ENCODE results near the gene CENPU.
"Not testable (repeated sequence)": the region's sequence is repeated elsewhere in the genome, so short reads cannot be mapped to it uniquely, and the experiment has no call there.

Gene CENPU

DNA sequence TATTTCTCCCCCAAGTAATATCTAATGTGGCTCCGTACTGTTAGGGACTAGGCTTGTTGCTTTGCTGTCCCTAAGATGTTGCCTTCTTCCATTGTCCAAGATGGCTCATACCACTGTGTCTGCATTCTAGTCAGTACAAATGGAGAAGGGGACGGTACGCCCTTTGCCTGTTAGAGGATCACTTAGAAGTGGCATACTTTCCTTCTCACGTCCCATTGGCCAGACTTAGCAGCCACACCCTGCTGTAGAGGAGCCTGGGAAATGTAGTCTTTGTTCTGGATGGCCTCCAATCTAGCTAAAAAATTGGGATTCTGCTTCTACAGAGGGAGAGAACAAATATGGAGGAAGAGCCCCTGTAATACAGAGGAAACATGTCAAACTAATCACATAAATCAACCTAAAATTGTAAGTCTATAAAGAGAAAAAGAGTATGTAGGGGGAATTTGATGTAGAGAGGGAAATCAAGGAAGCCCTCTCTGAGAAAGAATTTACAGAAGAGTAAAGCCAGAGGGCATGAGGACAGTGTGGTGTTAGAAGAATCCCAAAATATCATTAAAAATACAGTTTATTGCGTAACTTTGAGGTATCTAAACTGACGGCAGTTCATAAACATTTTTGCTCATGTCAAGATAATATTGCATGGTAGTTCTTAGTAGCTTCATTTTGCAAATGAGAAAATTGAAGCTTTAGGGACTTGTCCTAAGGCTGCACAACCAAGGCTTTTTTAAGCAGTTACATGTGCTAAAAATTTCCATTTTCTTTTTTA lies 69.3 kb downstream of the CENPU start:
- no peak for DNase-seq

DNA sequence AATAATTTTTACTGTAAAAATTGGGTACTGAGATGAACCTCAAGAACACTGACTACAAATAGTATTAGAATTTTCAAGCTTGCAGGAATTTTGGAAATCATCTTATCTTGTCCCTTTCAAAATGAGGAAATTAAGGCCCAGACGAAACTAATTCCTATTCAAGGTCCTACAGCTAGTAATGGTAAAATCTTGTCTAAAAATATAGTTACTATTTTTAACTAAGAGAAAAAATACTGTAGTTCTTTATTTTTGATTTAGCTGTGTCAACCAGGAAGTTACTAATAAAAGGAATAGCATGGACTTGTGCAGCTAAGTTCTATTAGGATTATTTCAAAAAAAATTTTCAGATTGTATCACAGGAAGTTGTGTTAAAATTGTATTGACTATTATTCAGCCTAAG lies 71.7 kb downstream of the CENPU start:
- DNase-seq = no peak

DNA sequence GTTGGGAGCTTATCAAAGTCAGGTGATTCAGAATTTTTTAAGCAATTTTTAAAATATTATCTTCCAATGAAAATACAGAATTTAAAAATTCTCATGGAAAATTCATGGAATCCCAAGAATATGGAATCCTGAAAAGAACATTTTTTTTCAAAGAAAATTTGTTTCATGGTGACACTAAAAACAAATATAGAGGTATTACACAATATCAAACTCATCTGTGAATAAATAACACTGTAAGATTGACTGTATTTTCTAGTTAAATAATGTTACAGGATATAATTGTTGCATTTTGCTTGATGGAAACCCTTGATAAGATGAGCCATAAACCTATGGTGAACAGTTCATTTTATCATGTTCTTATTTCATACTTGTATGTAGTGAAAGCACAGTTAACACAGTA lies 72.9 kb downstream of the CENPU start:
- no peak for DNase-seq

DNA sequence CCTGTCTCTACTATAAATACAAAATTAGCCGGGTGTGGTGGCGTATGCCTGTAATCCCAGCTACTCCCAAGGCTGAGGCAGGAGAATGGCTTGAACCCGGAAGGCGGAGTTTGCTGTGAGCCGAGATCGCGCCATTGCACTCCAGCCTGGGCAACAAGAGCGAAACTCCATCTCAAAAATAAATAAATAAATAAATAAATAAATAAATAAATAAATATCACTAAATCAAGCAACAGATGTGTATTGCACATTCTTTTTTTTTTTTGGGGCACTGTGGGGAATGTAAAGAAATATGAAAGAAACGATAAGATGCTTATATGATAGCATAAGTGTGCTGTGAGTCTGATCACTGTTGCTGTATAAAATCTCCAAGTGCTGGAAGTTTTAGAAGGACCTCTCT lies 76.1 kb downstream of the CENPU start:
- not testable (repeated sequence) for DNase-seq

DNA sequence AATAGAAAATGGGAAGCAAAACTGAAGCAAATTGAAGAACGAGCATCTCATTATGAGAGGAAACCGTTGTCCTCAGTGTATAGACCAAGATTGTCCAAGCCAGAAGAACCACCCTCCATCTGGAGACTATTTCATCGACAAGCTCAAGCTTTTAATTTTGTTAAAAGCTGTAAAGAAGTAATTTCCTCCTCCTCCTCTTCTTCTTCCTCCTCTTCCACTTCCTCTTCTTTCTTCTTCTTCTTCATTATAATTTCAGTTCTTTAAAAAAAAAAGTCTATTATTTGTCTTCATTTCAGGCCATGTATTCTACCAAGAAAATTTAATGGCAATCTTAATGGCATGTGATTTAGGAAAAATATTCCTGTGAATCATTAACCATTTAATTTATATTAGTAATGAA lies 76.8 kb downstream of the CENPU start:
- no peak for DNase-seq

DNA sequence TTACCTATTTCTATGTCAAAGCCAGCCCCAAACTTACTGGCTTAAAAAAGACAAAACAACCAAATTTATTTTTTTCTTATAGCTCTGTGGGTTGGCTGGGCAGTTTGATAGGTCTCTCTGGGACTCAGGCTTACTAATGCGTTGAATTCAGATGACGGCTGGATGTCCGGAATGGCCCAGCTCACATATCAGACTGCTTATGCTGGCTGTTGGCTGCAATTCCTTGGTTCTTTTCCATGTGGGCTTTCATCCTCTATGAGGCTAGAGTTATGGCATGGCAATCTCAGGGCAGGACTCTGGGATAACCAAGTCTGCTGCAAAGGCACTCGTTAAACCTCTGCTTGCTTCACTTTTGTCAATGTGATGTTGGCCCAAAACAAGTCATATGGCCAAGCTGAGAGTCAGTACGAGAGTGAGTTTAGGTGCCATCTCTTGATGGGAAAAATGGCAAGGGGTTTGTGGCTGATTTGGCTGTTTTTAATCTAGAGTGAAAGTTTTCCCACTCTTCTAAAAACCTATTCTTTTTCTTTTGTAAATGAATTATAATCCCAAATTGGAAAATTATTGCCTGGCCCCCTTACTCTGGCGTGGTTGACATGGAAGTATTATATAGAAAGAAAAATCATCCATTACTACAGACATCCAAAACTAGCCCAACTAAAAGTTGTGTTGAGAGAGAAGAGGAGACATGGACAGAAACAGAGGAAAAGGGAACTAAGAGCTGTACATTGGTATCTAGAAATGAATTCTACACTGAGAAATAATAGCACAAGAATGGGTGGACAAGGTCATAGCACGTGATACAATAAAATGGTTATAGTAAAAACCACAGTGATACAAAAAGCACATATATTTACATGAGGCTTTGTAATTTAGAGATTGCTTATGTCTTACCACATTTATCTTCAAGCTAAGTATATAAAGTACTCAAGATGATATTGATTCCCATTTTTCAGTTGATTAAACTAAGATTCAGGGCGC lies 77.7 kb downstream of the CENPU start:
- no peak for DNase-seq

DNA sequence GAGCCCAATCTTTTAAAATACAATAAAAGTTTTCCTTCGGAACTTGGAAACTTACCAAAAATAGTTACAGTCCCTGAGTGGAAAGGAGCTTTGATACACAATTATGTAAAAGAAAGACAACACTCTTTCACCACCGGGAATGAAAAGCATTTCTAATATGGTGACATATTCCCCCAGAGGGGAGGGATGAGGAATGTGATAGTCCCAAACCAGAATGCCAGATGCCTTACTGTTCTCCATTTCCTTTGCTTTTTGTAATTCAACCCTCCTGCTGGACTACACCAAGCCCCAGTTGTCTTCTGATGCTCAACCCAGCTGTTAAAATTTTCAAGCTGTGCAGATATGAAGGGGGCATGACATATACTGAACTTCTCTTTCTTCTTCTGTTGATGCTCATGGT lies 80.2 kb downstream of the CENPU start:
- DNase-seq = no peak

DNA sequence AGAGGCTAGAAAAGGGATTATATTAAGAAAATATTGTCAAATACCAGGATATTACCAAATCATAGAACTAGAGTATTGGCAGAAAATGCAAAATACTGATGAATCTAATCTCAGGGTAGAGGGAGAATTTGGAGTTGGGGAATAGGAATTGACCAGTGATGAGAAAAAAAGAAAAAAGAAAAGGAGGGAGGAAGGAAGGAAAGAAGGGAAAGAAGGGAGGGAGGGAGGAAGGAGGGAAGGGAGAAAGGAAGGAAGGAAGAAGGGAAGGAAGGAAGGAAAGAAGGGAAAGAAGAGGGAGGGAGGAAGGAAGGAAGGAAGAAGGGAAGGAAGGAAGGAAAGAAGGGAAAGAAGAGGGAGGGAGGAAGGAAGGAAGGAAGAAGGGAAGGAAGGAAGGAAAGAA lies 81.2 kb downstream of the CENPU start:
- DNase-seq = not testable (repeated sequence)

DNA sequence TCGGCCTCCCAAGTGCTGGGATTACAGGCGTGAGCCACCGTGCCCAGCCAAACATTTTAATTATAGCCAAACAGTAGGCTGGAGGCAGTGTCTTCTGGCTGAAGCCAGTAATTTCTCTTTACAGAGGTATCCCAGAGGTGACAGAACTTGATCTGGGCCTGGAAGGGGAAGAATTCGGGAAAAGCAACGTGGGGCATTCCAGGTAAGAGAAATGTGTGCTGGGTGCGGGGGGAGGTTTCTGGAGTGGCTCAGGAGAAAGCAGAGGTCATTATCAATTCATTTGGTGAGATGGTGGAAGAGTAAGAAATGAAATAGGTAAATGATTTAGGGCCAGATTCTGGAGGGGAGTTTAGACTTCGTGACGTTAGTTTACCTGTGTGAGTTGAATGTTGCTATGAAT lies 82.0 kb downstream of the CENPU start:
- DNase-seq = no peak

DNA sequence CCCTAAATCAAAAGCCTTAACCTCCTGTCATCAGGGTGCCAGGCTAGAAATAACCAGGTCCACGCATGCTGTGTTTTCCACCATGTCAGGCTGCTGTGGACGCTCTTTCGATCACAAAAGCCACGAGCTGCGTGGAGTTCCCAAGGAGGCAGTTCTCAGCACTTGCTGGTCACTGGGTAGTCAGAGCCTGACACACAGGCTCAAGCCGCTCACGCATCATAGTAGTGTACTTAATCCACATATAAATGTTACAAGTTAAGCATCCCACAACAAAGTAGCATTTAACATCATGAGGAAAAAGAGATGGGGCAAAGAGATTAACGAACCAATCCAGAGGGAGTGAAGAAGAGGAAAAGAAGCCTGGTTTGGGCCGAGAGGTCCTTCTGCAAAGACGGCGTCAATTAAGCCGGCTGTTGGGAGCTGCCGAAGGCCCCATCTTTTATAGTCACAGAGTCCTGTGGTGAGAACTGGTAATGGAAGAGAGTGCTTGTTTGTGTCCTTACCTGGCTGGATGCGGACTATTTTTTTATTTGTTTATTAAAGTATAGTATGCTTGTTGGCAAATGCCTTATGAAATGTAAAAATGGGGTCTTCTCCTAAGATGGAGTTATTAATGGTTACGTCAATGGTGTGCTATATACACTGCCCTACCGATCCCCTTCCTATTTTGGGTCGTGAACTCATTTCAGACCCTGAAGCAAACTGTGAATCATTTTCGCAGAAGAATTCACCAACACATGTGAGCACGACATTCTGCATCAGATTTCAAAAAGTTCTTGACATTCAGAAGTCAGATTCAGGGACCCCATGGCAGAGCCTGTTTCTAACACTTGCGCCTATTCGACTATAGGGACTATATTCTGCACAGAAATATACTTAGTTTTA lies 83.7 kb downstream of the CENPU start:
- peak; percentile 6 for DNase-seq

DNA sequence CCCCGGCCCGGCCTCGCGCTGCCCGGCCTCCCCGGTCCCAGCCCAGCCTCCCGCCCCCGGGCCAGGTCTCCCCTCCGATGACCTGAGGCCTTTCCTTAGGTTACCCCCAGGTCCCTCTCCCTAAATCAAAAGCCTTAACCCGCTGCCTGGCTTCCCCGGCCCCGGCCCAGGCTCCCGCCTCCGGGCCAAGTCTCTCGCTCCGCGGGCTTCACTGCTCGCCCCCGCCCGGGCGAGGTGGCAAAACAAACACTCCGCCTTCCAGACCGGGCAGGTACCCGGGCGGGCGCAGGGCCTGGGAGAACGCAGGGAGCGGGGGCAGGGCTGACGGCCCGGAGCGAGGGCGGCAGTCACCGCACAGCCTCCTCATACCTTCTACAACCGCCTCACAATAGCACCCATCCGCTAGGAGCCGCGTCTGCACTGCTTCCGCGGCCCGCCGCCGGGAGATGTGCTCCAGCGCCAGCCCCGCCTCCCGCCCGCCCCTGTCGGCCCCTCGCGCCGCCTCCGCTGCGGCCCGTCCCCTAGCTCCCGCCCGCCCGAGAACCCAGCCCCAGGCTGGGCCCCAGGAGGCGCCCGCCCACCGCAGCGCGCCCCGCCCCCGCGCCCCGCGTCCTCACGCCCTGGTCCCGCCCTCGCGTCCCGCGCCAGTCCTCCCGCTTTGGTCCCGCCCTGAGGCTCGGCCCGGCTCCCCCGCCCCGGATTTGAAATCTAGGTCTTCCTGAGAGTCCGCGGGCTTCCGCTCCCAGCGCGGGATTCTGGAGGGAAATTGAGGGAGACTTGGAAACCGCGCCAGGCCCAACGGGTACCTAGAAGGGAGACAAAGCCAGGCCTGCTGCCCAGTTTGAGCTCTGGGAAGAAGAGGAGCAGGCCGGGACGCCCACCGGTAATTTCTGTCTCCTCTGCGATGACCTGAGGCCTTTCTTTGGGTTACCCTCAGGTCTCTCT lies 84.6 kb downstream of the CENPU start, which contains the start of the genes CASP3 and PRIMPOL:
Gene CASP3, minus strand, starts transcription at position 422 of the 945 bp plus-strand sequence. CDS start 10,994 bp downstream, outside the sequence.
Gene PRIMPOL, plus strand, starts transcription at position 713 of the 945 bp plus-strand sequence. CDS start 7,403 bp downstream, outside the sequence.
- peak; percentile 81 for DNase-seq

DNA sequence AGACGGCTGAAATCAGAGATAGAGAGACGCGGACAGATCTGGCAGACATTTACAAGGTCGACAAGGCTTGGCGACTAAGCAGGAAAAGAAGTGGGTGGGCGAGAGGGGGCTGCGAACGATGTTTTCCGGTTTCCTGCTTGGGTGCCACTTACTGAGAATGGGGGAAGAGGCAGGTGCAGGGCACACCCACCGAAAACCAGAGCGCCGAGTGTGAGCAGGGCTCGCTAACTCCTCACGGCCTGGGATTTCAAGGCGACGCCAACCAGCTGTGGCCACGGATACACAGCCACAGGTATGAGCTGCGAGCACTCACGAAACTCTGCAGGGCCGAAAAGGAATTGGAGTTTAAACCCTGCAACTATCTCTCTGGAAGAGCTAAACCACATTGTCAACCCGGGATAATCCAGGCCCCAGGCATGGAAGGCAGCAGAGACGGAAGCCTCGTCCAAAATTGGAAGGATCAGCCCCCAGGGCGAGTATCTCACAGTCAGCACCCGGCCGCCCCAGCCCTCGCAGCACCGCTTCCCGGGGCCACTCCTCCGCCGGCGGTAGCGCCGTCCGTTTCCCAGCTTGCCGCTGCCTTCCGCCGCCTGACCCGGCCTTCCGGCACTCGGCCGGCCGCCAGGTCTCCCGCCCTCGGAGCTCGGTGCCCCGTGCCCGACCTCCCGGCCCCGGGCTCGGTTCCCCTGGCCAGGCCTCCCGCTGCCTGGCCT lies 85.4 kb downstream of the CENPU start:
- DNase-seq = no peak

DNA sequence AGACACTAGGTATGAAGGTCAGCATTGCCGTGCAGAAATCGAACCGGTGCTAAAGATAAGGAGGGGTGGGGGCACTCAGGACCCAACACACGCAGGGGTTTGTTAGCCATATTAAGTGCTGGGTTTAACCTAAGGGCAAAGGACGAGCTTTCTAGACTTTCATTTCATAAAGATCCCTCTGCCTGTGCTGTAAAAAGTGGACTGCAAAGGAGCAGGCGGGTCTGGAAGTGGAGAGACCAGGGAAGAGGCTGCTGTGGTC lies 85.9 kb downstream of the CENPU start:
- DNase-seq = no peak

DNA sequence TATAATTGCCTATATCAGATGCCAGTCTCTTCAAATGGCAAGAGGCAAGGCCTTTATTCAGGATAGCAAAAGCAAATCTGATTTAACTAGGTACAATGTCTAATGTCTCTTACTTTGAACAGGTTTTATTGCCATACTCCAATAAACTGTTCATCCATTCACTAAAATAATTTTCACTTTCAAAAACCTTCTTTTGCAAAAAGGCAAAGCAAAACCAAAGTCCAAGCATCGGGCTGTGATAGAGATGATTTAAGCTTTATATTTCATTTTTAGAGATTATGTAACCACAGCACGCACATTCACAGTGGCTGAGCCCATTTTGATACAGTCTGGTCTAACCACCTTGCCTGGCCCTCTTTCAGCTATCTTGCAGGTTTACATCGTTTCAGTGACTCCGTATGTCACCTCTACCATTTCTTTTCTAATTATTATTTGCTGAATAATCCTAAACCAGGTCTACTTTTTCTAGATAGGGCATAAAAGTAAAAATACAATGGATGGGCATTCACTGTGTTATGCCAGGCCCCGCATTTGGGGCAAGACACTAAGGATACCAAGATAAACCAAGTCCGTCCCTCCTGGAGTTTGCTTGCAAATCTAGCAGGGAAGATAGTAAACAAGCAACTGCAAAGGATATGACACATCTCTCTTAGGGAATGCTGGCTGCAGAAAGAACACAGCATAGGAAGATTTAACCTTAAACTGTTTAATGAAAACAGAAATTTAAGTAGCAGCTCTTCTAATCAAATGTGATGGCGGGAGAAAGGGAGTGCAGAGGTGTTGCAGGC lies 86.4 kb downstream of the CENPU start:
- DNase-seq = no peak

DNA sequence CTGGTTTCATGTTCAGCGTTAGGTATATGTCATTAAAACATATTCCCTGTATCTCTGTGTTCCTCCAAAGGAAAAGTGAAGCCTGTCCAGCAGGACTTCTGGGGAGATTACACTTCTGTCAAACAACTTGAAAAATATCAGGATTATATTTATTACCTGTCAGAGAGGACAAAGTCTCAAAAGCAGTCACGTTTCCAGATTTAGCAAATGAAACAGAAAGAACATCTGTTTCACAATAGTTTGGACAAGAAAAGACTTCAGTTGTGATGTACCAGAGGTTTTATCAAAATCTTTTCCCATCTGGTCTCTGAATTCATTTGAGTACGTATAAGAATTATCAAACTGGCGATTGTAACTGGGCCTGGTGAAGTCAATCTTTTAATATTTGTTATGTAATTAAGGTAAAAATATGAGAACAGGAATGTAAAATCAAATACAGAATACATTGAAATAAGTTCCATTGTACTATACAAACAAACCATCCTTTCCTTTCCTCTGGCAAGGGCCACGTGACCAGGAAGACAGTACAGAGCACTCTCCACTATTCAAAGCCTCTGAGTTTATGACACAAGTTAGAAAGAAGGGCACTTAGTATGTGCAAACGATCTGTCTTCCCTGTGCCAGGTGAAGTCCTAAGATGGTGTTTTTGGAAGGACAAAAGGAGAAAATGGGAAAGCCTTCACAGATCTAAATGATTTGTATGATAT lies 87.8 kb downstream of the CENPU start:
- DNase-seq = no peak

DNA sequence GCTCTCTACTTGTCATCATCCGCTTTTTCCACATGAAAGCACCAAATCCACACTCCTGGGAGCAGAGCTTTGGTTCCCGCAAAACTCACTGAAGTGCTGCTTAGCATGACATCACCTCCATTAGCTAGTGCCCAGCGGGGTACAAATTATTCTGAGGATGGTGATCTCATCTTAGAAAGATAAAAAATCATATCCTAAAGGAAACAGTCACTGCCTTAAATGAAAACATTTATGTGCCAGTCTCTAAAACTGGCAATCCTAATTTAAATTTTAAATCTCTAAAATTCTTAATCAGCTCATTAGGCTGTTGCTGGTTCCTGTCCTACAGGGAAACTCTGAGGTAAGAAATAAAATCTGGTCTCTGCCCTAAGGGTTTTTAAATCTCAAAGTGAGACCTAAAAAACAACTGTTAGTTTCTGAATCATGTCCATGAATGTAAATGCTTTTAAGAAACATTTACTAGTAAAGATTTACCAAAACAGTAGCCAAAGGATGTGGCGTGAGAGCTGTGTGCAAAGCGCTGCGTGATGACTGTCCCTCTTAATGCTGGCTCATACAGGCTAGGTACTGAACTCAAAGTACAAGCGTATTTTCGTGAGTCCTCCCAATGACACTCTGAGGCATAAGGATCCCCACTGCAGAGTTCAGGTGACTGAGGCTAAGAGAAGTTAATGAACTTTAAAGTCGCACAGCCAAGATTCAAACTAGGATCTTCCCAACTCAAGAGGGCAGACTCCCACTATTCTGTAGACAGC lies 89.2 kb downstream of the CENPU start:
- DNase-seq = no peak

Measured in NCI-H1694 (cell line).